Measurements from ENCODE around the gene C1orf159.

The C1orf159 gene

DNA sequence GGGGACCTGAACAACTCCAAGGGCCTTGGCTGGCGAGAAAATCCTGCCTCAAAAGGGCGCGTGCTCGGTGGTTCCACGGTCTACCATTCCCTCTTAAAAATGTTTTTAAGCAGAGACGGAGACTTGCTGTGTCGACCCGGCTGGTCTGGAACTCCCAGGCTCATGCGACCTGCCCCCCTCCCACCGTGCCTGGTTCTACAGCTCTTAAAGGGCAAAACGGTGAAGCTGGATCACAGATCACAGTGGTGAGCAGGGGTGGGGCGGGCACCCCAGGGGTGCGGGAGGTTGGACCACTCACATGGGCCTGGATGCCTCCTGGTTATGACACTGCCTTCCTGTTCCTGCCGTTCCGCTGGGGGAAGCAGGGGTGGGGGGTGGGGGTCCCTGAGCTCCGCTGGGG is 4.2 kb upstream of the C1orf159 start:
- no peak for DNase-seq (ENCODE audit: low spot score)
- TF ChIP-seq CTCF (IDR thresholded peaks at IDR 0.05), result no peak
- no peak overlapping the region for H3K4me3 ChIP-seq
- H3K27ac ChIP-seq, result no peak overlapping the region

DNA sequence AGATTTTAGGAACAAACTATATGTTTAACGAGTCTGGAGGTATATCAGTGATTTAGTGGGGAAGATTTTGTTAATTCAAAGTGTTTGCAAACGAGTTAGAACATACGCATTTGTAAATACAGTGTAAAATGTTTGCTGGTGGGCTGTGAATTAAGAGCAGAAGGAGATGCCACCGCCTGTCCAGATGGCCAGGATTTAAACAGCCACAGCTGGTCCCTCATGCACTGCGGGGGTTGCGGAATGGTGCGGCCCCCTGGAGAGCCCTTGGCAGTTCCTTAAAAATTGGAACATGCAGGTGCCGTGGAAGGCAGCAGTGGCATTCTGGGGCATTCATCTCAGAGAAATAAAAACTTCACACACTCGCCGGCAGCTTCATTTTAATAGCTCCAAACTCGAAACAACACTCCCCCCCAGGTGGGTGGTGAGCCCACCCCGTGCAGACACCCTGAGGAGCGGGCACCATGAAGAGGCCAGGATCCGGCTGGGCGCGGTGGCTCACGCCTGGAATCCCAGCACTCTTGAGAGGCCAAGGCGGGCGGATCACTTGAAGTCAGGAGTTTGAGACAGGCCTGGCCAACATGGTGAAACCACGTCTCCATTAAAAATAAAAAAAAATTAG is 3.5 kb upstream of the C1orf159 start:
- TF ChIP-seq CTCF (IDR thresholded peaks at IDR 0.05), result no peak
- no peak overlapping the region for H3K4me3 ChIP-seq
- DNase-seq (ENCODE audit: low spot score), result peak; percentile 26

DNA sequence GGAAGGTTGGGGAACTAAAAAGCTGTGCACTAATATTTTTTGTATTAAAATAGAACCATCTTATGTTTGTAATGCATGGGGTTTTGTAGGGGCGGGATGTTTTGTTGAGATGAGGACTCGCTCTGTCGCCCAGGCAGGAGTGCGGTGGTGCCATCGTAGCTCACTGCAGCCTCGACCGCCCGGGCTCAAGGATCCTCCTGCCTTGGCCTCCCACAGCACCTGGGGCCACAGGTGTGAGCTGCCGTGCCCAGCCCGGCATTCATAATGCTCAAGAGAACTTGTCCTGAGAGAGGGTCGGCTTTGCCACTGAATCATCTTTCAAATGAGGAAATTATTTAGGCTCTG is 3.0 kb upstream of the C1orf159 start:
- no peak for TF ChIP-seq CTCF (IDR thresholded peaks at IDR 0.05)
- H3K27ac ChIP-seq, result no peak overlapping the region
- DNase-seq (ENCODE audit: low spot score), result peak; percentile 66
- H3K4me3 ChIP-seq, result no peak overlapping the region

More for the DNA sequence above, 3.5 kb upstream of the C1orf159 start:
- no peak overlapping the region for H3K27ac ChIP-seq

DNA sequence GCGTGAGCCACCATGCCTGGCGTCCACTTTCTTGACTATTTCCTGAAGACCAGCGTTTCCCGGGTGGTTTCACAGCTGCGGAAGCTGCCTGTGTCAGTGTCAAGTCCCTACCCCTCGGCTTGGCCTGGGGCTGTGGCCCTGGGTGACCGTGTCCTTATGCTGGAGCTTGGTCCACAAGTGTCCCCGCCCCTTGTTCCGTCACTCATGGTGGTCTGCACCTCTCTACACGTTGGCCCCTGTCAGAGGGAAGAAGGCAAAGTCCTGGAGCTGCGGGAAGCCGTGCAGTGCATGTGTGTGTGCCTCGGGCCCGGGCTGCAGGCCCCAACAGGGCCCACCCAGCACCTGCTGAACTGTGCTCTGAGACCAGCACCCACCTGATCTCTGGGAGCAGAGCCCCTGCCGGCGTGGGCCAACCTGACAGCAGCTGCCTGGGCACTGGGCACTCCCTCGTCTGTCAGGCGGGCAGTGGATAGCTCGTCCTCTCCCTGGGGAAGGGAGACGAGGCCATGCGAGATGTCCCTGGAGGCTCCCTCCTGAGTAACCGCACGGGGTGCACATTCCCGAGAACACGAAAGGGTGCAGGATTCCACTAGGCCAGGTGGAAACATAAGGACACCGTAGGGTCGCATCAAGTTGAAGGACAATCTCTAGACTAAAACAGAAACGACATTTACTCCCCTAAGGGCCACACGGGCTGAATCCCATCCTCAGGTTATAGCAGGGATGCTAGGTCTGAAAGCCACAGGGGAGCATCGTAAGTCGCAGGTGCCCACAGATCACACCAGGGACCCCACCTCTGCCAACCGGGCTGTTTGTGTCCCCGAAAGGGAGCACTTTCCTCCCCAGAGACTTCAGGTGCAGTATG is 2.4 kb upstream of the C1orf159 start:
- no peak overlapping the region for H3K27ac ChIP-seq
- TF ChIP-seq CTCF (IDR thresholded peaks at IDR 0.05), result no peak
- DNase-seq (ENCODE audit: low spot score), result peak; percentile 62
- no peak overlapping the region for H3K4me3 ChIP-seq

GRCh38 chr1:1117469-1117831 is 1.6 kb upstream of the C1orf159 start:
- H3K27ac ChIP-seq, result no peak overlapping the region
- H3K4me3 ChIP-seq, result no peak overlapping the region
- no peak for TF ChIP-seq CTCF (IDR thresholded peaks at IDR 0.05)
- DNase-seq (ENCODE audit: low spot score), result no peak

- DNase-seq (ENCODE audit: low spot score), result no peak
- Histone ChIP-seq H3K4me3 (peak overlapping the region; percentile 88), H3K27ac (peak overlapping the region in 1 of 2 donors; percentile 14)
- TF ChIP-seq CTCF (IDR thresholded peaks at IDR 0.05), result no peak
Measured at GRCh38 chr1:1116701-1117468, 996 bp upstream of the C1orf159 start.
